Progenitor cell of endocrine pancreas (in vitro differentiated cells): ENCODE data around the gene CD44. TPM values are rescaled to one million over a fixed set of nuclear protein-coding genes. Genes with fewer than 3 reads are reported as not detected.

Source experiments
- DNase-seq: peaks from one replicate; pipeline ENCODE4 v3.0.0; 2021; ENCODE audit warnings: low spot score; ENCODE audit not compliant: unreplicated experiment
- H3K27ac Mint-ChIP-seq: 2 replicates; pipeline ENCODE4 v1.8.0; 2021; ENCODE audit warnings: mild to moderate bottlenecking, moderate library complexity, mixed read lengths
- H3K27me3 Mint-ChIP-seq: 2 replicates; pipeline ENCODE4 v1.8.0; 2021; ENCODE audit warnings: mixed read lengths
- H3K36me3 Mint-ChIP-seq: 2 replicates; pipeline ENCODE4 v1.8.0; 2022; ENCODE audit warnings: mixed read lengths; ENCODE audit not compliant: insufficient read depth
- H3K4me1 Mint-ChIP-seq: 2 replicates; pipeline ENCODE4 v1.8.0; 2021; ENCODE audit warnings: low read depth, mixed read lengths
- H3K4me3 Mint-ChIP-seq: 2 replicates; pipeline ENCODE4 v1.8.0; 2021; ENCODE audit warnings: low read depth, mild to moderate bottlenecking, moderate library complexity, mixed read lengths
- H3K9me3 Mint-ChIP-seq: 2 replicates; pipeline ENCODE4 v1.8.0; 2021; ENCODE audit warnings: low read depth, mixed read lengths
- CTCF ChIP-seq: fragments of 200-600 bp; sonication (generic); IDR thresholded peaks from one replicate; pipeline ENCODE4 v1.5.0; 2021; ENCODE audit warnings: antibody characterized with exemption, mild to moderate bottlenecking; ENCODE audit not compliant: unreplicated experiment
- total RNA-seq: library from RNA; stranded (reverse); gene quantifications from 2 replicates; pipeline ENCODE4 v1.2.1, GENCODE V29; 2021

Gene CD44
- total RNA-seq, 1 donor from 2014 or later = 1.9 TPM

GRCh38 chr11:35152575-35152974 is 13.6 kb downstream of the CD44 start:
- no peak overlapping the region for H3K4me3 Mint-ChIP-seq
- H3K9me3 Mint-ChIP-seq = no peaks in the 10 kb centered on the region
- TF ChIP-seq CTCF = no peak
- peaks cover 26% of the 10 kb centered on the region for H3K27me3 Mint-ChIP-seq
- H3K27ac Mint-ChIP-seq = no peak overlapping the region
- DNase-seq = no peak
- H3K36me3 Mint-ChIP-seq = no peaks in the 10 kb centered on the region
- peaks cover 10% of the 10 kb centered on the region for H3K4me1 Mint-ChIP-seq

- H3K4me3 Mint-ChIP-seq = no peak overlapping the region
- H3K4me1 Mint-ChIP-seq = peaks cover 10% of the 10 kb centered on the region
- H3K27ac Mint-ChIP-seq = no peak overlapping the region
- DNase-seq = no peak
- no peak for TF ChIP-seq CTCF
- no peaks in the 10 kb centered on the region for H3K36me3 Mint-ChIP-seq
- no peaks in the 10 kb centered on the region for H3K9me3 Mint-ChIP-seq
- H3K27me3 Mint-ChIP-seq = peaks cover 29% of the 10 kb centered on the region
These were observed 14.3 kb downstream of the CD44 start for GRCh38 chr11:35153280-35153679.

GRCh38 chr11:35154952-35155351 is 16.0 kb downstream of the CD44 start:
- H3K4me1 Mint-ChIP-seq = peaks cover 10% of the 10 kb centered on the region
- no peak for TF ChIP-seq CTCF
- no peaks in the 10 kb centered on the region for H3K9me3 Mint-ChIP-seq
- H3K27me3 Mint-ChIP-seq = peaks cover 36% of the 10 kb centered on the region
- DNase-seq = no peak
- no peak overlapping the region for H3K27ac Mint-ChIP-seq
- no peaks in the 10 kb centered on the region for H3K36me3 Mint-ChIP-seq
- no peak overlapping the region for H3K4me3 Mint-ChIP-seq

- H3K4me3 Mint-ChIP-seq = no peak overlapping the region
- TF ChIP-seq CTCF = no peak
- no peak overlapping the region for H3K27ac Mint-ChIP-seq
- peaks cover 10% of the 10 kb centered on the region for H3K4me1 Mint-ChIP-seq
- no peak for DNase-seq
- no peaks in the 10 kb centered on the region for H3K9me3 Mint-ChIP-seq
- peaks cover 40% of the 10 kb centered on the region for H3K27me3 Mint-ChIP-seq
- H3K36me3 Mint-ChIP-seq = no peaks in the 10 kb centered on the region
These were observed 16.7 kb downstream of the CD44 start for GRCh38 chr11:35155677-35156076.

- H3K4me3 Mint-ChIP-seq = no peak overlapping the region
- H3K27ac Mint-ChIP-seq = no peak overlapping the region
- no peak for DNase-seq
- H3K4me1 Mint-ChIP-seq = no peaks in the 10 kb centered on the region
- no peak for TF ChIP-seq CTCF
- no peaks in the 10 kb centered on the region for H3K36me3 Mint-ChIP-seq
- H3K27me3 Mint-ChIP-seq = peaks cover 55% of the 10 kb centered on the region
- no peaks in the 10 kb centered on the region for H3K9me3 Mint-ChIP-seq
These were observed 19.1 kb downstream of the CD44 start for GRCh38 chr11:35157814-35158700.
